HG02981 (cell line): Measurements from ENCODE around the gene ADRA2B.
"Not testable (repeated sequence)": the region's sequence is repeated elsewhere in the genome, so short reads cannot be mapped to it uniquely, and the experiment has no call there.

Experiments
- ATAC-seq: cut with Tn5 transposase; IDR thresholded peaks from one replicate; pipeline ENCODE4 v1.9.1; 2021; ENCODE audit warnings: mild to moderate bottlenecking, moderate library complexity; ENCODE audit not compliant: unreplicated experiment

The ADRA2B gene

GRCh38 chr2:96091141-96091710 lies 25.1 kb downstream of the ADRA2B start:
- ATAC-seq: no peak

DNA sequence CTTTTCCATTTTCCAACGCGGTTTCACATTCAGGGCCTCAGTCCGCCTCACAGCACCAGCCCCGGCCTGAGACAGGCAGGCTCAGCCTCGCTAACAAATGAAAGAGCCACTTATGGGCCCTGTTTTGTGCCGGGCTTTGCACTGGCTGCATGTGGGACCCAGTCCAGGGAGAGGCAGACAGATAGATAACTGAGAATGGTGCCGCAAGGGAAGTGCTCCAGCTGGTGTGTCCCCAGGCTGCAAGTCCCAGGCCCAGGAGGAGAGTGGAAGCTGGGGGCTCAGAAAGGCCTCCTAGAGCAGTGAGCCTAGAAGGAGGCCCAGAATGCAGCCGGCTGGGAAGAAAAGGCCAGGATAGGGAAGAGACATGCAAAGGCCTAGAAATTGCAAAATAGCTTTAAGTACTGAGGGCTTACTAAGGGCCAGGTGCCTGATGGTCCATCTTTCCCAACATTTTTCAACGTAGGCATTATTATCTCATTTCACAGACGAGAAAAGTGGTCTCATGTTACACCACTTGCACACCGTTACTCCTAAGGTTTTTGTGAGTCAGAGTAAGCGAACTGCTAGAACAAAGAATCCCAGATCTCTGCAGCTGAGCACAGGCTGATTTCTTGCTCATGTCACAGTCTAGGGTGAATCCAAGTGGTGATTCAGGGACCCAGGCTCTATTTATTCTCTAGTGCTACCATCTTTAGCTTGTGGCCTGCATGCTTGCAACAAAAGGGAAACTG lies 26.0 kb downstream of the ADRA2B start:
- no peak for ATAC-seq

DNA sequence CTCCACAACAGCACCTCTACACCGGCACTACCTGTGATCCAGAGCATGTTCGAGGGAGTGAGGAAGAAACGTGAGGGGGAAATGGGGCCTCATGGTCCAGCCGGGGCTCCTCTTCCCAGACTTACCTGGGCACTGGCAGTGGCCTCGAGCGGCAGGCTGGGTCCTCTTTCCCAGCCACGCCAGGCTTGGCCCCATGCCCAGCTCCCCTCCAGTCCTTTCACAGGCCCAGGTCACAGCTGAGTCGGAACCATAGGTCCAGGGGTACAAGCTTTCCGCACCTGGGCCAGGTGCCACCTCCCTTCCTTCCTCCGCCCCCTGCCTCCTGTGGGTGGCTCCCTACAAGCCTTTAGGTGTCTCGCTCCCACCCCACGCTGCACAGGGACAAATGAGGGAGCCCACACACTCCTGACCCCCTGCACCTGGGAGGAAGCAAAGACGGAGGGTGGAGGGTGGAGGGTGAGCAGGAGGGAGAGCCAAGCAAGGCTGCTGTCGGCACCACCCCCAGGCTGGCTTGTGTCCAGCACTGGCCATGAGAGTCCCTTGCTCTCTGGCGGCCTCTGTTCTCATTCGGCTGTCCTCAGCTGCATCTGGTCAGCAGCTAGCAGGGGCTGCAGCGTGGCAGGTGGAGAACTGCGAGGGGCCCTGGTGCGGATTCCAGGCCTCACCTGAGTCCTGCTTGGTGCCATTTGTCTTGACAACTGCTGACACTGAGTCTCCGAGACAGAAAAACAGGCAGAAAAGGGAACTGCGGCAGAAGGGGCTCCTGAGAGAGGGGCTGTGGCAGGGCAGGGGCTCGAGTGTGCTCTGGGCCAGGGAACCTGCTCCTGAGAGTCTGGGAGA lies 26.8 kb downstream of the ADRA2B start:
- ATAC-seq: no peak

- ATAC-seq: no peak
These were observed 27.7 kb downstream of the ADRA2B start for GRCh38 chr2:96088340-96089335.

DNA sequence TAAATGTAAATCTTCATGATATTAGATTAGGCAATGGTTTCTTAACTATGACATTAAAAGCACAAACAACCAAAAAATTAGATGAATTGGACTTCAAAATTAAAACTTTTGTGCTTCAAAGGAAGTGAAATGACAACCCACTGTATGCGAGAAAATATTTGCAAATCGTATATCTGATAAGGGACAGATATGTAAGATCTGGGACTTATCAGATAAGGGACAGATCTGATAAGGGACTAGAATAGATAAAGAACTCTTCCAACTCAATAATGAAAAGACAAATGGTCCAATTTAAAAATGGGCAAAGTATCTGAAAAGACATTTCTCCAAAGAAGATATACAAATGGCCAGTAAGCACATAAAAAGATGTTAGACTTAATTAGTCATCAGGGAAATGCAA lies 29.2 kb downstream of the ADRA2B start:
- no peak for ATAC-seq

- ATAC-seq: no peak
These were observed 30.6 kb downstream of the ADRA2B start for GRCh38 chr2:96085541-96086355.

GRCh38 chr2:96084858-96085518 lies 31.4 kb downstream of the ADRA2B start:
- not testable (repeated sequence) for ATAC-seq

GRCh38 chr2:96083989-96084857 lies 32.1 kb downstream of the ADRA2B start:
- ATAC-seq: no peak

DNA sequence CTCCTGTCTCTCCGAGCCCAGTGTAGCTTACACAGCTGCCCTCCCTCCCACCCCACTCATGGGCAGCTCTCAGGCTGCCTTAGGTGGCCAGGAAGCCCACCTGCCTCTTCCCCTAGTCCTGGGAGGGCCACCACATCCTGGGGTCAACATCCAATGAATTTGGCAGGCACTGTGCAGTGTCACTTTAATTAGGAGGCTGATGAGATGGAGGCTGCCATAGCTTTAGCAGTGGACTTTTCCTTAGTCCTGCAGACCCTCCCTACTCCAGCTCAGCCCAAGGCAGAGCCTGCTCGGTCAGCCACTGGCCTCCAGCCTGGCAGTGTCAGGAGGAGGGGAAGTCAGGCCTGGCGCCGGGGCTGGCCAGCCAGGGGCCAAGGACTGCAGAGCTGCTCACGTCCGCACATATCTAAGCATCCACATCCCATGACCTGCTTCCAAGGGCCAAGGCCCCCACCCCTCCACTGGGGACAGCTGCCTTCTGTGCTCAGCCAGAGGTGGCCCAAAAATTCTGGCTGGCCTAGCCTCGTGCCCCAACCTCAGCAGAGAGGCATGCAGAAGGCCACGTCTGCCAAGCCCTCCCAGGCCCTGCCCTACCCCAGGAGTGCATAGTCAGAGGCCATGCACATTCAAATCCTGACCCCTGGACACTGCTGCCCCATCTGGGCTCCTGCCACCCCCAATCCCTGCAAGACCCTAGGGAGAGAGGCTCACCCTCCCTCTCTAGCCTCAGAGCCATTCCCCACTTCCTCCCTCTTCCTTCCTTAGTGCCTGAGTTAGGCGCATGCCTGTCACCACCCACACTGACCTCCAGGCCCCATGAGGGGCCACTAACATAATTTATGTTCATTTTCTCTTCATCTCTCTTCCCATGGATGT lies 33.1 kb downstream of the ADRA2B start:
- ATAC-seq: no peak

GRCh38 chr2:96082211-96083063 lies 33.9 kb downstream of the ADRA2B start:
- no peak for ATAC-seq

DNA sequence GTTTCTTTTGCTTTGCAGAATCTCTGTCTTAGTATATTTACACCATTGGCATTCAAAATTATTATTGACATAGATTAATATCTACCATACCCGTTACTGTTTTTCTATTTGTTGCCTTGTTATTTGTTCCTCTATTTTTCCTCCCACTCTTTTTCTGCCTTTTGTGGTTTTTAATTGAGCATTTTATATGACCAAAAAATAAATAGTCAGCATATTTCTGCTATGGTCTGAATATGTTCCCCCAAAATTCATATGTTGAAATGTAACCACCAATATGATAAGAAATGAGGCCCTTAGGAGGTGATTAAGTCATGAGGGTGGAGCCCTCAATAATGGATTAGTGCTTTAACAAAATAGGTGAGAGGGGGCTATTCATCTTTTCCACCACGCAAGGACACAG lies 35.3 kb downstream of the ADRA2B start:
- ATAC-seq: no peak

DNA sequence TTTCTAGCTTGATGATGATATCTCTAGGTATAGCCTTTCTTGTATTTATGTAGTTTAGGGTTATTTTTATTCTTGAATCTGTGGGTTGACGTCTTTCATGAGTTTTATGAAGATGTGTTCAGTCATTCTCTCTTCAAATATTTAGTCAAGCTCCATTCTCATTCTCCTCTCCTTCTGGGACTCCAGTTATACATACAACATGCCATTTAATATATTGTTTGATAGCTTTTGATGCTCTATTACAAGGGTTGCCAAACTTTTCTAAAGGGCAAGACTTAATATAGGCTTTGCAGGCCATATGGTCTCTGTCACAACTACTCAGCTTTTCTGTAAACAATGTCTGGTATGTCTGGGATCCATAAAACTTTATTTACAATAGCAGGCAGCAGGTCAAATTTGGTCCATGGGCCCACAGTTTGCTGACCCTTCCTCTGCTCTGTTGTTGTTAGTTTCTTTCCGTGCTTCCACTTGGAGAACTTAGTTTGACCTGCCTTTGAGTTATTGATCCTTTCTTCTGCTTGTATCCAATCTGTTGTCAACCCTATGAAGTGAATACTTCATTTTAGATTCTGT lies 41.1 kb downstream of the ADRA2B start:
- ATAC-seq: no peak

- ATAC-seq: no peak
These were observed 42.2 kb downstream of the ADRA2B start for GRCh38 chr2:96074156-96074555.

DNA sequence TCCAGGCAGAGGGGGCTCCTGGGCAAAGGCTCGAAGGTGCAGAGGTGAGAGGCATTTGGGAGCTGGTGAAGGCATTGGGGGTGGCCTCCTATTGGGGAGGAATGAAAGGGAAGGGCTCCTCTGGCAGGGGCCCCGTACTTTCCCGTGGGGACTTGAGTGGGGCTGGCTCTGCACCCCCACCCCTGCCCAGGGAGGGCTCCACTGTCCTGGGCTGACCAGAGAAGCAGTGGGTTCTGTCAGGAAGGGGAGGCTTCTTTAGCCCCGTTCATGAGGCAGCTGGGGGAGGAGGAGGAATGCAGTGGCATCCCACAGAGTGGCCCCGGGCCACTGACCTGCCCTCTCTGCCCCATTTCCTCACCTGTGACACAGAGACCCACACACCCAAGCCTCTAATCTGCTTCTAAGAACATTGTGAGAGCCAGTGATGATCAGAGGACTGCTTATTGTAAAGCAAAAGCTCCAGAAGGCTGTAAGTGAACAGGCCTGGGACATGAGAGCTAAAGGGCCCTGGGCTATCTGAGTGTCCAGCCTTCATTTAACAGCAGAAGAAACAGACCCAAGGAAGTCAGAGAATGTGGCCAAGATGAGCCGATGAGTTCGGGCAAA lies 43.1 kb downstream of the ADRA2B start:
- ATAC-seq: no peak

DNA sequence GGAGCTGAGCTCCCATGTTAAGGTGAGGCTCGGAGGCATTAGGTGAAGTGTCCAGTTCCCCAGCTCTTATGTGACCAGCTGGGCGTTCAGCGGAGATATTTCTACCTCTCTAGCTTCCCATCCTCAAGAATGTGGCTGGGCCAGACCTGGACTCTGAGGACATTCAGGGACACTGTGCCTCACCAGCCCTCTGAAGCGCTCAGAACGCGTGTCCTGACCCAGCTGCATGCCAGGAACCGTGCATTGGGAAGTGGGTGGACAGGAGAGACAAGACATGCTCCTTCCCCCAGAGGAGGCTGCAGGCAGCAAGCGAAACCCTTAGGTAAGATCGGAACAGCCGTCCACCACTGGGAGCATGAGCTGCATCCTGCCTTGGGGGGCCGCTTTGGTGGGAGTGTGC lies 43.6 kb downstream of the ADRA2B start:
- ATAC-seq: no peak
